HL-60 (cell line): ENCODE data around the gene KIAA0232.

ENCODE experiments used
- GABPA ChIP-seq: IDR thresholded peaks from 2 replicates; pipeline ENCODE4 v1.6.1; 2012; ENCODE audit warnings: low read depth
- SPI1 ChIP-seq: IDR thresholded peaks from 2 replicates; pipeline ENCODE4 v1.6.1; 2012; ENCODE audit warnings: low read depth, mild to moderate bottlenecking, borderline replicate concordance
- TF ChIP-seq, protein P1 (sequence below): IDR thresholded peaks from one replicate; pipeline ENCODE4 v1.5.1; 2011; ENCODE audit warnings: low read length, control low read depth, inconsistent platforms; ENCODE audit not compliant: insufficient read depth
- TF ChIP-seq, protein P2 (sequence below): IDR thresholded peaks from 2 replicates; pipeline ENCODE4 v1.6.1; 2012; ENCODE audit warnings: low read depth; ENCODE audit not compliant: insufficient replicate concordance

DNA sequence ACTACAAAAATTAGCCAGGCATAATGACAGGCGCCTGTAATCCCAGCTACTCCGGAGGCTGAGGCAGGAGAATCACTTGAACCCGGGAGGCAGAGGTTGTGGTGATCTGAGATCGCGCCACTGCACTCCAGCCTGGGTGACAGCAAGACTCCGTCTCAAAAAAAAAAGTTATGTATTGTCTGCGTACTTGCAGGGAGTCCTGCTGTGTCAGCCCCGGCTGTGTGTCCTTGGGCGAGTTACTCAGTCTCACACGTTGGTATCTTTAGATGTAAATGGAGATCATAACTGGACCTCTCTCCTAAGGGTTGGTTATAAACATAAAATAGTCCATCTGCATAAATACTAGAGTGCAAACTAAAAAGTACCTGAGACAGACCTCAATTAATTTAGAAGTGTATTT, 104.4 kb downstream of the KIAA0232 start:
- TF ChIP-seq, protein P1, sequence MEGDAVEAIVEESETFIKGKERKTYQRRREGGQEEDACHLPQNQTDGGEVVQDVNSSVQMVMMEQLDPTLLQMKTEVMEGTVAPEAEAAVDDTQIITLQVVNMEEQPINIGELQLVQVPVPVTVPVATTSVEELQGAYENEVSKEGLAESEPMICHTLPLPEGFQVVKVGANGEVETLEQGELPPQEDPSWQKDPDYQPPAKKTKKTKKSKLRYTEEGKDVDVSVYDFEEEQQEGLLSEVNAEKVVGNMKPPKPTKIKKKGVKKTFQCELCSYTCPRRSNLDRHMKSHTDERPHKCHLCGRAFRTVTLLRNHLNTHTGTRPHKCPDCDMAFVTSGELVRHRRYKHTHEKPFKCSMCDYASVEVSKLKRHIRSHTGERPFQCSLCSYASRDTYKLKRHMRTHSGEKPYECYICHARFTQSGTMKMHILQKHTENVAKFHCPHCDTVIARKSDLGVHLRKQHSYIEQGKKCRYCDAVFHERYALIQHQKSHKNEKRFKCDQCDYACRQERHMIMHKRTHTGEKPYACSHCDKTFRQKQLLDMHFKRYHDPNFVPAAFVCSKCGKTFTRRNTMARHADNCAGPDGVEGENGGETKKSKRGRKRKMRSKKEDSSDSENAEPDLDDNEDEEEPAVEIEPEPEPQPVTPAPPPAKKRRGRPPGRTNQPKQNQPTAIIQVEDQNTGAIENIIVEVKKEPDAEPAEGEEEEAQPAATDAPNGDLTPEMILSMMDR = no peak
- TF ChIP-seq, protein P2, sequence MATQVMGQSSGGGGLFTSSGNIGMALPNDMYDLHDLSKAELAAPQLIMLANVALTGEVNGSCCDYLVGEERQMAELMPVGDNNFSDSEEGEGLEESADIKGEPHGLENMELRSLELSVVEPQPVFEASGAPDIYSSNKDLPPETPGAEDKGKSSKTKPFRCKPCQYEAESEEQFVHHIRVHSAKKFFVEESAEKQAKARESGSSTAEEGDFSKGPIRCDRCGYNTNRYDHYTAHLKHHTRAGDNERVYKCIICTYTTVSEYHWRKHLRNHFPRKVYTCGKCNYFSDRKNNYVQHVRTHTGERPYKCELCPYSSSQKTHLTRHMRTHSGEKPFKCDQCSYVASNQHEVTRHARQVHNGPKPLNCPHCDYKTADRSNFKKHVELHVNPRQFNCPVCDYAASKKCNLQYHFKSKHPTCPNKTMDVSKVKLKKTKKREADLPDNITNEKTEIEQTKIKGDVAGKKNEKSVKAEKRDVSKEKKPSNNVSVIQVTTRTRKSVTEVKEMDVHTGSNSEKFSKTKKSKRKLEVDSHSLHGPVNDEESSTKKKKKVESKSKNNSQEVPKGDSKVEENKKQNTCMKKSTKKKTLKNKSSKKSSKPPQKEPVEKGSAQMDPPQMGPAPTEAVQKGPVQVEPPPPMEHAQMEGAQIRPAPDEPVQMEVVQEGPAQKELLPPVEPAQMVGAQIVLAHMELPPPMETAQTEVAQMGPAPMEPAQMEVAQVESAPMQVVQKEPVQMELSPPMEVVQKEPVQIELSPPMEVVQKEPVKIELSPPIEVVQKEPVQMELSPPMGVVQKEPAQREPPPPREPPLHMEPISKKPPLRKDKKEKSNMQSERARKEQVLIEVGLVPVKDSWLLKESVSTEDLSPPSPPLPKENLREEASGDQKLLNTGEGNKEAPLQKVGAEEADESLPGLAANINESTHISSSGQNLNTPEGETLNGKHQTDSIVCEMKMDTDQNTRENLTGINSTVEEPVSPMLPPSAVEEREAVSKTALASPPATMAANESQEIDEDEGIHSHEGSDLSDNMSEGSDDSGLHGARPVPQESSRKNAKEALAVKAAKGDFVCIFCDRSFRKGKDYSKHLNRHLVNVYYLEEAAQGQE = no peak
- TF ChIP-seq GABPA = no peak
- no peak for TF ChIP-seq SPI1
